LHCN-M2 (cell line): Measurements from ENCODE around the gene SNHG17. TPM values are rescaled to one million over a fixed set of nuclear protein-coding genes. Genes with fewer than 3 reads are reported as not detected.
"Not testable (repeated sequence)": the region's sequence is repeated elsewhere in the genome, so short reads cannot be mapped to it uniquely, and the experiment has no call there.

Source experiments
- DNase-seq: peaks from one replicate; pipeline ENCODE4 v3.0.0-alpha.2; 2012; ENCODE audit warnings: low read depth
- total RNA-seq: library from RNA; depleted of rRNA; stranded (reverse); fragments of >200 nt; gene quantifications from 2 replicates; pipeline ENCODE4 v1.2.3, GENCODE V29; 2014

The SNHG17 gene
- total RNA-seq, 1 experiment from 2014 or later = 5.6 TPM

DNA sequence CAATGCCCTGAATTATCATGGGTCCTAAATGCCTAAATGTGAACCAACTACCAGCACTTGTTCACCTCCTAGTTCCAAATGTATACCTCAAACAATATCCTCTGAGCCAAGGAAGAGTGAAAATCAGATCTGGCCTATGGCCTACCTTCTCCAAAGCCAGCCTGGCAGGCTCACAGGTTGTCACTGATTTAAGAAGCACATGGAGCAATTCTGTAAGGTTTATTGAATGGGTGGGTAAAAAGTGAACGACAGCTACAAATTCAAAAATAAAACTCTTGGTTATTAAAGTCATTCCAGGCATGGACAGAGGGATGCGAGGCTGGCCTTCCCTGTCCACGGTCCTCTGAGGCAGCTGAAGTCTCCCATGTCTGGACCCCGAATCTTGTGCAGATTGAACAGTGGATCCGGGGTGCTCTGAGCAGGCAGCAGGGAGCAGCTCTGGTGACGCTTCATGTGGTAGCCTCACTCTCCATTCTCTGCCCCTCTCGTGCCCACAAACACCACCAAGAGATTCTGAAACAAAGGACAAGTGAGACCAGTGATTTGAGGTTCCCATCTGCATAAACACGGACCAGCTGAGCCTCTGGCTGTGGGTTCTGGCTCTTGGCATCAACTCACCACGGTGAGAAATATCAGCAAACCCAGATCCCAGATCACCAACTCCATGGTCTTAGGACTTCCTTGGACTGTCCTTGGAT is 14.6 kb downstream of the SNHG17 start:
- no peak for DNase-seq

DNA sequence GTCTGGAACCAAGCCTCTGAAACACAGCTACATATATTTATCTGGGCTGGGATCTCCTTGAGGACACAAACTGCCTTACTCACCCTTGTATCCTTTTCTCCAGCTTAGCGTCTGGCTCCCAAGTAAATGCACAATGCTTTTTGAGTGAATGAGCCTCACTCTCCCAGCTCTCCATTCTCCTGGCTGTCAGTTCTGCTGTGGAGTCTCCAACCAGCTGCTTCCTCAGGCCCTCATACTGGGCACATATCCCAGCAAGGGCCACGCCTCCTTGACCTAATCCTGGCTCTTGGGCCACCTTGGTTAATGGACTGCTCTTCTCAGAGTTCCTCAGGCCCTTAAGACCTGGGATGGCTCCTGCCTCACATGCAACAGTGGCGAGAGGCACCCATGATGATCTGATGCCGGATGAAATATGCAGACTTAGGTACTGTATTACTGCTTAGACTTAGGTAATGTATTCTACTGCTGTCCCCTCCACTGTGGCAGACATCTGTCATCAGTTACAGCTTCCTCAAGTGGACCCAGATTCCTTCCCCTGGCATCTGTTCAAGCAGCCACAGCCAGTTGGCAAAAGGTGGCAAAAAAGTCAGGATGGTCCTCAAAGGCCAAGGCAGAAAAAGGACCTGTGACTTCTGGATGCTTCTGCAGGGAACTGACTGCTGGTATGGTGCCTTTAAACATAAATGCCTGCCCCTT is 16.5 kb downstream of the SNHG17 start:
- peak; percentile 55 for DNase-seq

DNA sequence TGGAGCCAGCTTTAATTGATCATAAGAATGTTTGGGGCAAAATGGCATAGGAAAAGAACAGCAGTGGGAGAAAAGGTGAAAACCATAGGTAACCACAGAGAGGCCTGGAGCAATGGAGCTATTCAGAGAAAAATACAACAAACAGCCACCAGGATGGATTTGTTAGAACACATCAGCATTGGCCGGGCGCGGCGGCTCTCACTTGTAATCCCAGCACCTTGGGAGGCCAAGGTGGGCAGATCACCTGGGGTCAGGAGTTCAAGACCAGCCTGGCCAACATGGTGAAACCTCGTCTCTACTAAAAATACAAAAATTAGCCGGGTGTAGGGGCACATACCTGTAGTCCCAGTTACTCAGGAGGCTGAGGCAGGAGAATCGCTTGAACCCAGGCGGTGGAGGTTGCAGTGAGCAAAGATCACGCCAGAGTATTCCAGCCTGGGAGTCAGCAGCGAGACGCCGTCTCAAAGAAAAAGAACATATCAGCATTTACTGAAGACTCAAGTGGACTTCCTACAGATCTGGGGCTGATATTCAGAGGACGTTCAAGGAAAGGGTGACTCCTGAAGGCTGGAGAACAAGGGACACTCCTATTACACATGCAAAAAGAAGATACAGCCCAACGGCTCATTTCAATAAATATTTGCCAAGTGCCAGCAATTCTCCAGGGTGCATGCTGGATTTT is 20.2 kb downstream of the SNHG17 start:
- DNase-seq = no peak

DNA sequence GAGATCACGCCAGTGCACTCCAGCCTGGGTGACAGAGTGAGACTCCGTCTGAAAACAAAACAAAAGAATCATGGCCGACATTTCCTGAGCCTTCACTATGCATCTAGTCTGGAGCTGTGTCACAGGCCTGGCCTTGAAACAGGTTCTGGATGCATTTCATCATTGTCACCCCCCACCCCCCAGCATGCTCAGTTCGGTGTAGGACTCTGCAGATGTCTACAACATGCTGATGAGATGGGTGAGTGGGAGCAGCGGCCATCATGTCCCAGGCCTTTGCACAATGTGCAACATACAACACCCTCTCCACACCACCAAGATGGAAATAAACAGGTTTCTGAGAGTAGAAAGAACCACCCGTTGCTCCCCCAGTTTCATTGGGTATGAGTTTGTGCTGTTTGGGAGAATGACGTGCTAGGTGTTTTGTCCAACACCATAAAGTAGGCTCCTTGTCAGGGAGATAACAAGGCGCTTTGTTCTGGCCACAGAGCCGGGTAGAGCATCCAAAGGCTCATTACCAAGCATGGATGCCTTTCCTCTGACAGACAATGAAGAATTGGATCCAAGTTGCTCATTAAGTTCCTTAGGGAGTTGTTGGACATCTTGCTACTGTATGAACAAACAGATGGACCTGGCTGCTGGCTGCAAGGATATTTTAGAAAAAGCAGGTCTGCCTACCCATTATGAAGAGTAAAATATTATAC is 22.1 kb downstream of the SNHG17 start:
- no peak for DNase-seq

DNA sequence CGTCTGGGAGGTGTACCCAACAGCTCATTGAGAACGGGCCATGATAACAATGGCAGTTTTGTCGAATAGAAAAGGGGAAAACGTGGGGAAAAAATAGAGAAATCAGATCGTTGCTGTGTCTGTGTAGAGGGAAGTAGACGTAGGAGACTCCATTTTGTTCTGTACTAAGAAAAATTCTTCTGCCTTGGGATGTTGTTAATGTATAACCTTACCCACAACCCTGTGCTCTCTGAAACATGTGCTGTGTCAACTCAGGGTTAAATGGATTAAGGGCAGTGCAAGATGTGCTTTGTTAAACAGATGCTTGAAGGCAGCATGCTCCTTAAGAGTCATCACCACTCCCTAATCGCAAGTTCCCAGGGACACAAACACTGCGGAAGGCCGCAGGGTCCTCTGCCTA is 27.3 kb downstream of the SNHG17 start:
- DNase-seq = not testable (repeated sequence)

DNA sequence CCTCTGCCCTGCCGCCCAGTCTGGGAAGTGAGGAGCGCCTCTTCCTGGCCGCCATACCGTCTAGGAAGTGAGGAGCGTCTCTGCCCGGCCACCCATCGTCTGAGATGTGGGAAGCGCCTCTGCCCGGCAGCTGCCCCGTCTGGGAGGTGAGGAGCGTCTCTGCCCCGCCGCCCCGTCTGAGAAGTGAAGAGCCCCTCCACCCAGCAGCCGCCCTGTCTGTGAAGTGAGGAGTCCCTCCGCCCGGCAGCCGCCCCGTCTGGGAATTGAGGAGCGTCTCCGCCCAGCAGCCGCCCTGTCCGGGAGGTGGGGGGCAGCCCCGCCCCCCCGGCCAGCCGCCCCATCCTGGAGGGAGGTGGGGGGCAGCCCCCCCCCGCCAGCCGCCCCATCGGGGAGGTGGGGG is 27.8 kb downstream of the SNHG17 start:
- no peak for DNase-seq

DNA sequence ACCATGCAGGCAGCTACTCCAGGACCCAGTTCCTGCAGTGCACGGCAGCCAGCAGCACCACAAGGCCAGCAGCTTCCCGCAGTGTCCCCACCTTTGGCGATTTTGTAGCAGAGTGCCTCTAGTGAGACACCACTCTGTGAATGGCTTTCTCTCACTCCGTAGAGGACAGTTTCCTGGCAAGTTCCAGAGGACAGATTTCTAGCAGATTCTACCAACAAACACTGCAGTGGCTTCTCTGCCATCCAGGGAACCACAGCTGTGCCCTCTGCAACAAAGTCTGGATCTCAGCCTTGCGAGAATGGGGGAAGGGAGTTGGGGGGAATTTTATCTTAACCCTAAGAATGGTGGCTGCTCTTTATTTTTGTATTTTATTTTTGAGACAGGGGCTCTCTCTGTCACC is 28.7 kb downstream of the SNHG17 start:
- no peak for DNase-seq

DNA sequence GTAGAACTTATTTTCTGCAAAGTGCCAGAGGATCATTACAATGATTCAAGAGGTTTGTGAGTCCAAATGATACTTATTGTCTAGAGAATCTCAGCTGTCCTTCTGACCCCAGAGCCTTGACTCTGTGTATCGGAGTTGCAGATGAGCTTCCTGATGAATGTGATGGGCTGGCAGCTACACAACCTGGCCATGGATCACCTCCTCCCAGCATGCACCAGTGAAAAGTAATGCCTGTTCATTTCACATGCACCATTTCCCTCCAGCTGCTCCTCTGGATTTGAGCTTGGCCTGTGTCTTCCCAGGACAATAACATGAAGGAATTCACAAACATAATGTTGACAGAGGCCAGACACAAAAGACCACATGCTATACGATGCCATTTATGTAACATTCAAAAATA is 30.0 kb downstream of the SNHG17 start:
- DNase-seq = no peak

DNA sequence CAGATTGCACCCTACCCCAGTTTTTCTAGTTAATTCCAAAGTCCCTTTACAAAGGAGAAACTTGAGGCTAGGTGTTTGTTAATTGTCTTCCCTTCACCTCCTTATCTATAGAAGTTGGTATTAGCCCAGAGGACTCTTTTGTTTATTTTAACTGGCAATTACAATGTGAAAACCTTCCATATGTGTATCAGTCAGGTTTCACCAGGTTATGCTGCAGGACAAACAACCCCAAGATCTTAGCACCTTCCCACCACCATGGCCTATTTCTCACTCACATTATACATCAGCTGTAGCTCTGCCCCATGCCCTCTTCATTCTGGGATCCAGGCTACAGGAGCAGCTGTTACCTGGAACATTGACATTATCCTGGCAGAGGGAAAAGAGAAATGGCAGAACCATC is 31.1 kb downstream of the SNHG17 start:
- no peak for DNase-seq

DNA sequence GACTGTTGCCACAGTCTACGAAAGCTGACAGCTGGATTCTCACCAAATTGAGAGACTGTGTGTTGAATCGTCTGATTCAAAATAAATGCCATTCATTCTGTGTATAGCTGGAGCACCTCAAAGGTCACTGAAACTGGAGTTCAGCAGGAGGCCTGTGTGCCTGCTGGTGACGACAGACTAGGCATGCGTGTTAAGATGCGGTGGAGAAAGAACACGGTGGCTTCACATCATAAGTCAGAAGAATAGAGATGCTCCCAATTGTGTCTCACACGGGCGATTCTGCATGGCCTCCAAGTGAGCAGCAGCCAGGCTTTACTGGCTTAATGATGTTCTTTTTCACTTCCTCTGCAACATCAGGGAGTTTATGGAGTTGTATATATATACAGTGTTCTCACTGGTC is 32.3 kb downstream of the SNHG17 start:
- DNase-seq = no peak

DNA sequence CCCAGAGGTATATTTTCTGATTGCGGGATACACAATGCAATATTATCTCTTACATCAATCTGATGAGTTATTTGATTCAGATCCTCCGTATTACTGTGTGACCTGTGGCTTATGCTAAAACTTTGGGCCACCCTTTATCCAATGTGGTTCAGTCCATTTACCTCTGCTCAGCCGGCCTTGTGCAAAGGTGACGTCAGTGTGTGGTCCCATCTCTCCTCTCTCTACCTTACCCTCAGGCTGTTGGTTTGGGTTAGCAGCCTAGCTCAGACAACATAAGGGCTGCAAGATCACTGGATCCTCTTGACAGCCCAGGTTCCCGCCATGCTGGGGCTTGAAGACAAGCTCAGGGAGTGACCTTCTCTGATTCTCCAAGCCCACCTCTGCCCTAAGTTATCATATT is 33.0 kb downstream of the SNHG17 start:
- no peak for DNase-seq

DNA sequence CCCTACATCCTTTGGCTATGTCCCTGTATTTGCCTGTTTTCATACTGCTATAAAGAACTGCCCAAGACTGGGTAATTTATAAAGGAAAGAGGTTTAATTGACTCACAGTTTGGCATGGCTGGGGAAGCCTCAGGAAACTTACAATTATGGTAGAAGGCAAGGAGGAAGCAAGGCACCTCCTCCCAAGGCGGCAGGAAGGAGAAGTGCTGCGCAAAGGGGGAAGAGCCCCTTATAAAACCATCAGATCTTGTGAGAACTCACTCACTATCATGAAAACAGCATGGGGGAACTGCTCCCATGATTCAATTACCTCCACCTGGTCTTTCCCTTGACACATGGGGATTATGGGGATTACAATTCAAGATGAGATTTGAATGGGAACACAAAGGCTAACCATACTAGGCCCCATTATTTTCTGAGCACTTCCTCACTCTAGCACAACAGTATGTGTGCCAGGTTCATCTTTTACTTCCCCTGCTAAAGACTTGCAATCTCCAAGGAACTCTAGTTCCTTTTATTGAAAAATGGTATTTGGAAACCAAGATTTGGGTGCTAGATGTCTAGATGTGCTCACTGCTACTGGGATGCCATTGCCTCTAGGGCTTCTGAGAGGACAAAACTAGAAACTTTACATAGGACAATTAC is 39.3 kb downstream of the SNHG17 start:
- DNase-seq = not testable (repeated sequence)

DNA sequence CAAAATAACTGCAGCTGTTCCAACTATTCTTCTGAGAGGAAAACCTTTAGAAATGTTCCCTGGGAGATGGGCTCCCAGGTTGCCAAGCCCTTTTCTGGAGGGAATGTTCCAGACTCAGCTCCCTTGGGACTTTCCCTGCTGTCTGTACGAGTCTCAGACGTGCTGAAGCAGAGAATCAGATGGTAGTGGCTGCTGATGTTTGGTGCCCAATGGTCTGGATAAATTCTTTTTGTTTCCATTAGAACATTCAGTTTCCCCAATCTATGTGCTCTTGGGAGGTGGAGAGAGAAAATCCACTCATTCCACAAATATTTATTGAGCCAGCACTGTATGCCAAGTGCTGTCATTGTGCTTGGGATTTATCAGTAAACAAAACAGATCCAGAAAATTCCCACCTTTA is 40.0 kb downstream of the SNHG17 start:
- peak; percentile 76 for DNase-seq

DNA sequence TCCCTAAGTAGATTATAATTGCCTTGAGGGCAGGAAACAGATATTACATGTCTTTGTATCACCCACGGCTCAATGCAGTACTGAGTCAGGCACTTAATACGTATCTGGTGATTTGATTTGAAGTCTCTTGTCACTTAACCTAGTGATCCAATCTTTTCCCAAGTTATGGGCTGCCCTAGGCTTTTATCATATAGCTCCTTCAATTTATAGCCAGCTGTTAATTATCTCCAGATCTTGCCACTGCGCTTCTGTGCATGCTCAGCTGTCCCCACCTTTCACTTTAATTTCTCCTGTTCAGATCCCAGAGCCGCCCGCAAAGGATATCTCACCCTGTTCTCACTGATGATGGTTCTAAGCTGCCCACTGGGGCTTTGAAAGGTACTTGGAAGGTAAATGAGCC is 41.9 kb downstream of the SNHG17 start:
- DNase-seq = no peak

DNA sequence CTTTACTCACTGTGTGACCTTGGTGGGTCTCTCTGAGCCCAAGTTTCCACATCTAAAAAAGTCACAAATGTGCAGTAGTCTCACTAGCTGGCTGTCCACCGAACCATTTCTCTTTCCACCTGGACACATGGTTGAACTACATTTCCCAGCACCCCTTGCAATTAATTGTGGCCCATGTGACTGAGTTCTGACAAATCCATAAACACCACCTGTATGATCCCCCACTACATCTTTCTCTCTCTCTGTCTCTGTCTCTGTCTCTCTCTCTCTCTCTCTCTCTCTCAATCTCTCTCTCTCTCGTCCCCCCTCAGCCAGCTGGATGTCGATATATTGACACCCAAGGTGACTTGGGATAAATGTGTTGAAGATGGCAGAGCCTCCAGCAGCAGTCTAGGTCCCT is 42.8 kb downstream of the SNHG17 start:
- DNase-seq = no peak

DNA sequence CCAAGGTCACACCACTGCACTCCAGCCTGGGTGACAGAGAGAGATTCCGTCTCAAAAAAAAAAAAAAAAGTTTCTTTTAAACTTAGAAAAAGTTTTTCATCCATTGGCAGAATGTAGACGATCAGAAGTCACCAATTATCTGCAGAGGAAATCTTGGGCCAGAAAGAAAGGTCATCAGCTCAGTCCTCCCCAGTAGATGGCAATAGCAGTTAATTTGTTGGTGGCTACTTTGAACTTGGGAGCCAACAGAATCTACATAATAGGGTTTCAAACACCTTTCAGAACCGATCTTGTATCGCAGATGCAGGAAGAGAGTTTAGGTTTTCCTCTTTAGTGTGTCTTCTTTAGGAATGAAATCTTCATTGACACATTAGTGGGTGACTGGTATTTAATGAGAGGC is 47.2 kb downstream of the SNHG17 start:
- DNase-seq = no peak

DNA sequence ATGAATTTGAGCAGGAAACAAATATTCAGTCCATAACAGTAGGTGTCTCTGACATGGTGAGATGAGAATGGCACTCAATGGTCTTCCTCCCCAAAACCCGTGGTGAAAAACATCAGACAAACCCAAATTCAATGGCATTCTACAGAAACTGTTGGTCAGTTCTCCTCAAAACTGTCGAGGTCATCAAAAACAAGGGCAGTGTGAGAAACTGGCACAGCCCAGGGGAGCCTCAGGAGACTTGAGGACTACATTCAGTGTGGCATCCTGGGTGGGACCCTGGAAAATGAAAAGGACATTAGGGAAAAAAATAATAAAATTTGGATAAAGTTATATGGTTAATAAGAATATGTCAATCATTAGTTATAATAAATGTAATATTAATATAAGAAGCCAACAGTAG is 48.3 kb downstream of the SNHG17 start:
- DNase-seq = no peak

DNA sequence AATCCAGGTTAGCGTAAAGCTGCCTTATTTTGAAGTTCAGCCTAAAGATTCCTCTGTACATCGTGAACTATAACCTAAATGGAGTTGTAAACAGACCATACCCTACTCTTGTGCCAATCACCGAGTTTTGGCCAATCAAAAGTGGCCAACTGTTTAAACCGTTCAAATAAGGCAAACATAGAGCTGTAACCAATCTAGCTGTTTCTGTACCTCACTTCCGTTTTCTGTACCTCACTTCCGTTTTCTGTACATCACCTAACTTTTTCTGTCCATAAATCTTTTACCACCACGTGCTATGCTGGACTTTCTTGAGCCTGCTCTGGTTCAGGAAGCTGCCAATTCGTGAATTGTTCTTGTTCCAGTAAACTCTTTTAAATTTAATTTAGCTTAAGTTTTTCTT is 49.1 kb downstream of the SNHG17 start:
- DNase-seq = no peak

DNA sequence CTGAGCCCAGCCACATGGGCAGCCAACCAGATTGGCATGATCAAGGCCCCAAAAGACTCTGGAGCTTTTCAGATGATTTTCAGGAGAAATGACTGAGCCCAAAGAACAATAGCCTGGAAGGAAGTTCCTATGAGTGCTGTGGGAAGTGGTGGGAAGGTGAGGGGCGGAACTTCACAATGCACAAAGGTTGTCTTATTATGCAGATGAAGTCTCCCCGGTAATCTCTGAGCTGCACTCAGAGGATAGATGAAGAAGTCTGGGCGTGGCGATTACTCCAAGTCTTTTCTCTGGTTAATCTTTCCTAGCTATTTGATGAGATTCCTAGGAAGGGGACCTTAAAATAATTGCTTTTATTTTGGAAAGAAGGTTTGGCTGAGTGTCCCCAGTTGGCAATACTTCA is 52.0 kb downstream of the SNHG17 start:
- DNase-seq = no peak

DNA sequence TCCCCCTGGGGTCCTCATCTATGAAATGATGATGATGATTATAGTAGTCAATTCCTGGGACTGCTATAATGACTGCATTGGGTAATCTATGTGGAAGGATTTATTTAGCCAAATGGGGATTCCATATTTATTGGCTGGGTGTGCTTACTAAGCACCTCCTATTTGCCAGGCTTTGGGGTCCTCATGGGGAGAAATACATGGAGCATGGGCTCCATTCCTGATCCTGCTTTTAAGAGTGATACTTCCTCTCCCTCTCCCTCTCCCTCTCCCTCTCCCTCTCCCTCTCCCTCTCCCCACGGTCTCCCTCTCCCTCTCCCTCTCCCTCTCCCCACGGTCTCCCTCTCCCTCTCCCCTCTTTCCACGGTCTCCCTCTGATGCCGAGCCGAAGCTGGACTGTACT is 57.3 kb downstream of the SNHG17 start:
- DNase-seq = not testable (repeated sequence)

DNA sequence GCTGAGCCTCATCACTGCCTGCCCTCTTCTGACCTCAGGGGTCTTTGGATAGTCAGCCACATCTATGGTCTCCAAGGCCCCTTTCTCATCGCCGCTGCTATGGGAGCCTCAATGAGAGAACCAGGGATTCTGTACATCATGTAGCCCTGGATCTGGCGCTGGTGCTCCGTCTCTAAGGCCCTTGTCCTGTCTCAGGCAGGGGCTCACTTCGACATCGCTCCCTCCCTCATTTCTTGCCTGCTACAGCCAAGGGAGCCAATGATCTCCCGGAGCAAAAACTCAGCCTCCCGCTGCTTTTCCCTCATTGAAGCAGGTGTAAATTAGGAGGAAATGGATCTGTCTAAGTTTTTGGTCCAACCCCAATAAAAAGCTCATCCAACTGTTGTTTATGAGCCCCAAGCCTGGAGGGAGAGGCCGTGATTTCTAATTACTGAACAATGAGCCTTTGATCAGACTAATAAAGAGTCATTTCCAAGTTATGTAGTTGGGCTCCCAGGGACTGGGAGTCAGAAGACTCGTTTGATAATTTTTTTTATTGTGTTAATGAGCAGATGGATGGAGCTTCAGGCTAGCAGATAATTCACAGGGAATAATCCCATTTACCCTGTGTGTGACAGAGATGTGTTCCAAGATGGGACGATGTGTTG is 58.0 kb downstream of the SNHG17 start:
- no peak for DNase-seq
